Measurements from ENCODE around the gene FAM120A.

The FAM120A gene

GRCh38 chr9:93587651-93588347, 136.3 kb downstream of the FAM120A start:
- H3K4me1 ChIP-seq (ENCODE audit: control insufficient read depth, insufficient read depth, low read length, poor library complexity, severe bottlenecking), result peaks cover 8% of the 10 kb centered on the region
- no peak overlapping the region for H3K27ac ChIP-seq (ENCODE audit: insufficient read depth, low read length, poor library complexity, severe bottlenecking)
- no peak overlapping the region for H3K4me3 ChIP-seq (ENCODE audit: insufficient read depth, low read depth, low read length, poor library complexity, severe bottlenecking)
- H3K36me3 ChIP-seq (ENCODE audit: control insufficient read depth, insufficient read depth, low read length), result no peaks in the 10 kb centered on the region
- no peak for DNase-seq
- no peaks in the 10 kb centered on the region for H3K27me3 ChIP-seq (replicated peaks; ENCODE audit: control insufficient read depth, insufficient read depth, low read length, poor library complexity, severe bottlenecking)
- no peaks in the 10 kb centered on the region for H3K9me3 ChIP-seq (ENCODE audit: control insufficient read depth, low read length)

- Histone ChIP-seq H3K4me1 (ENCODE audit: control insufficient read depth, insufficient read depth, low read length, poor library complexity, severe bottlenecking) (peaks cover 8% of the 10 kb centered on the region), H3K4me3 (ENCODE audit: insufficient read depth, low read depth, low read length, poor library complexity, severe bottlenecking) (no peak overlapping the region), H3K36me3 (ENCODE audit: control insufficient read depth, insufficient read depth, low read length) (no peaks in the 10 kb centered on the region), H3K27ac (ENCODE audit: insufficient read depth, low read length, poor library complexity, severe bottlenecking) (no peak overlapping the region), H3K27me3 (replicated peaks; ENCODE audit: control insufficient read depth, insufficient read depth, low read length, poor library complexity, severe bottlenecking) (no peaks in the 10 kb centered on the region), H3K9me3 (ENCODE audit: control insufficient read depth, low read length) (no peaks in the 10 kb centered on the region)
- no peak for DNase-seq
These were observed 137.4 kb downstream of the FAM120A start for GRCh38 chr9:93588641-93589609.

- DNase-seq, result no peak
- H3K36me3 ChIP-seq (ENCODE audit: control insufficient read depth, insufficient read depth, low read length), result no peaks in the 10 kb centered on the region
- H3K4me3 ChIP-seq (ENCODE audit: insufficient read depth, low read depth, low read length, poor library complexity, severe bottlenecking), result no peak overlapping the region
- peaks cover 8% of the 10 kb centered on the region for H3K4me1 ChIP-seq (ENCODE audit: control insufficient read depth, insufficient read depth, low read length, poor library complexity, severe bottlenecking)
- H3K27ac ChIP-seq (ENCODE audit: insufficient read depth, low read length, poor library complexity, severe bottlenecking), result no peak overlapping the region
- no peaks in the 10 kb centered on the region for H3K27me3 ChIP-seq (replicated peaks; ENCODE audit: control insufficient read depth, insufficient read depth, low read length, poor library complexity, severe bottlenecking)
- no peaks in the 10 kb centered on the region for H3K9me3 ChIP-seq (ENCODE audit: control insufficient read depth, low read length)
These were observed 138.2 kb downstream of the FAM120A start for GRCh38 chr9:93589688-93590087.

- Histone ChIP-seq H3K9me3 (ENCODE audit: control insufficient read depth, low read length) (no peaks in the 10 kb centered on the region), H3K4me3 (ENCODE audit: insufficient read depth, low read depth, low read length, poor library complexity, severe bottlenecking) (no peak overlapping the region), H3K27ac (ENCODE audit: insufficient read depth, low read length, poor library complexity, severe bottlenecking) (no peak overlapping the region), H3K36me3 (ENCODE audit: control insufficient read depth, insufficient read depth, low read length) (no peaks in the 10 kb centered on the region), H3K27me3 (replicated peaks; ENCODE audit: control insufficient read depth, insufficient read depth, low read length, poor library complexity, severe bottlenecking) (no peaks in the 10 kb centered on the region), H3K4me1 (ENCODE audit: control insufficient read depth, insufficient read depth, low read length, poor library complexity, severe bottlenecking) (peaks cover 8% of the 10 kb centered on the region)
- no peak for DNase-seq
These were observed 139.2 kb downstream of the FAM120A start for GRCh38 chr9:93590609-93591234.

- Histone ChIP-seq H3K36me3 (ENCODE audit: control insufficient read depth, insufficient read depth, low read length) (no peaks in the 10 kb centered on the region), H3K4me3 (ENCODE audit: insufficient read depth, low read depth, low read length, poor library complexity, severe bottlenecking) (no peak overlapping the region), H3K27me3 (replicated peaks; ENCODE audit: control insufficient read depth, insufficient read depth, low read length, poor library complexity, severe bottlenecking) (no peaks in the 10 kb centered on the region), H3K9me3 (ENCODE audit: control insufficient read depth, low read length) (no peaks in the 10 kb centered on the region), H3K27ac (ENCODE audit: insufficient read depth, low read length, poor library complexity, severe bottlenecking) (no peak overlapping the region), H3K4me1 (ENCODE audit: control insufficient read depth, insufficient read depth, low read length, poor library complexity, severe bottlenecking) (peaks cover 6% of the 10 kb centered on the region)
- no peak for DNase-seq
These were observed 140.0 kb downstream of the FAM120A start for GRCh38 chr9:93591301-93592007.

GRCh38 chr9:93592008-93592642, 140.6 kb downstream of the FAM120A start:
- DNase-seq, result no peak
- Histone ChIP-seq H3K27me3 (replicated peaks; ENCODE audit: control insufficient read depth, insufficient read depth, low read length, poor library complexity, severe bottlenecking) (no peaks in the 10 kb centered on the region), H3K4me1 (ENCODE audit: control insufficient read depth, insufficient read depth, low read length, poor library complexity, severe bottlenecking) (peaks cover 3% of the 10 kb centered on the region)

GRCh38 chr9:93592643-93593021, 141.1 kb downstream of the FAM120A start:
- peaks cover 3% of the 10 kb centered on the region for H3K4me1 ChIP-seq (ENCODE audit: control insufficient read depth, insufficient read depth, low read length, poor library complexity, severe bottlenecking)

More at GRCh38 chr9:93592008-93592642, 140.6 kb downstream of the FAM120A start:
- no peak overlapping the region for H3K27ac ChIP-seq (ENCODE audit: insufficient read depth, low read length, poor library complexity, severe bottlenecking)
- H3K4me3 ChIP-seq (ENCODE audit: insufficient read depth, low read depth, low read length, poor library complexity, severe bottlenecking), result no peak overlapping the region
- no peaks in the 10 kb centered on the region for H3K36me3 ChIP-seq (ENCODE audit: control insufficient read depth, insufficient read depth, low read length)
- no peaks in the 10 kb centered on the region for H3K9me3 ChIP-seq (ENCODE audit: control insufficient read depth, low read length)

GRCh38 chr9:93593144-93593658, 141.7 kb downstream of the FAM120A start:
- no peaks in the 10 kb centered on the region for H3K9me3 ChIP-seq (ENCODE audit: control insufficient read depth, low read length)
- no peak overlapping the region for H3K27ac ChIP-seq (ENCODE audit: insufficient read depth, low read length, poor library complexity, severe bottlenecking)
- H3K36me3 ChIP-seq (ENCODE audit: control insufficient read depth, insufficient read depth, low read length), result no peaks in the 10 kb centered on the region

More at GRCh38 chr9:93592643-93593021, 141.1 kb downstream of the FAM120A start:
- no peaks in the 10 kb centered on the region for H3K36me3 ChIP-seq (ENCODE audit: control insufficient read depth, insufficient read depth, low read length)
- DNase-seq, result no peak
- no peak overlapping the region for H3K4me3 ChIP-seq (ENCODE audit: insufficient read depth, low read depth, low read length, poor library complexity, severe bottlenecking)
- H3K27ac ChIP-seq (ENCODE audit: insufficient read depth, low read length, poor library complexity, severe bottlenecking), result no peak overlapping the region
- H3K9me3 ChIP-seq (ENCODE audit: control insufficient read depth, low read length), result no peaks in the 10 kb centered on the region
- no peaks in the 10 kb centered on the region for H3K27me3 ChIP-seq (replicated peaks; ENCODE audit: control insufficient read depth, insufficient read depth, low read length, poor library complexity, severe bottlenecking)

More at GRCh38 chr9:93593144-93593658, 141.7 kb downstream of the FAM120A start:
- H3K4me1 ChIP-seq (ENCODE audit: control insufficient read depth, insufficient read depth, low read length, poor library complexity, severe bottlenecking), result peaks cover 8% of the 10 kb centered on the region
- no peak for DNase-seq
- H3K4me3 ChIP-seq (ENCODE audit: insufficient read depth, low read depth, low read length, poor library complexity, severe bottlenecking), result no peak overlapping the region
- H3K27me3 ChIP-seq (replicated peaks; ENCODE audit: control insufficient read depth, insufficient read depth, low read length, poor library complexity, severe bottlenecking), result no peaks in the 10 kb centered on the region
